PC-3 (cell line): ENCODE results near the gene GHITM. TPM values are rescaled to one million over a fixed set of nuclear protein-coding genes. Genes with fewer than 3 reads are reported as not detected.

Experiments
- ATAC-seq: fragments of 200-7000 bp; cut with Tn5 transposase; 2 replicates; pipeline ENCODE4 v1.9.1; 2020; ENCODE audit warnings: mild to moderate bottlenecking, moderate library complexity
- Bru-seq: library from RNA; stranded (reverse); fragments of 400-500 nt; gene quantifications from one replicate; lab custom pipeline; 2021; lab: Mats Ljungman, UMichigan
- BruChase-seq, 2 experiments: library from RNA; stranded (reverse); fragments of 400-500 nt; gene quantifications; one replicate each; lab custom pipeline; 2021; lab: Mats Ljungman, UMichigan
- BruUV-seq: library from RNA; stranded (reverse); fragments of 400-500 nt; replicated peaks from 2 replicates; lab custom pipeline; 2021; lab: Mats Ljungman, UMichigan
- CTCF ChIA-PET: fragments of 300-600 bp; sonication (Branson Sonifier 250); formaldehyde crosslinking; loops from one replicate; lab custom pipeline; 2022; ENCODE audit warnings: antibody characterized with exemption; lab: Charles Lee
- POLR2A ChIA-PET: fragments of 300-600 bp; sonication (Branson Sonifier 250); formaldehyde crosslinking; loops from one replicate; lab custom pipeline; 2022; ENCODE audit warnings: antibody characterized with exemption; ENCODE audit not compliant: unreplicated experiment; lab: Charles Lee
- DNase-seq: peaks from one replicate; pipeline ENCODE4 v3.0.0-alpha.2; 2015
- H2AFZ ChIP-seq: fragments of 300-600 bp; sonication (generic); 2 replicates; pipeline ENCODE4 v1.6.0; 2016; ENCODE audit warnings: antibody characterized with exemption, low read length
- H3F3A ChIP-seq: fragments of 300-600 bp; sonication (generic); one replicate; pipeline ENCODE4 v1.6.0; 2017; ENCODE audit warnings: antibody characterized with exemption, low read length, control low read depth, mild to moderate bottlenecking; ENCODE audit not compliant: unreplicated experiment
- H3K27ac ChIP-seq: fragments of 300-600 bp; sonication (generic); 2 replicates; pipeline ENCODE4 v1.5.1; 2016; ENCODE audit warnings: mild to moderate bottlenecking, low read length
- H3K27me3 ChIP-seq: fragments of 300-600 bp; sonication (generic); 2 replicates; pipeline ENCODE4 v1.6.1; 2016; ENCODE audit warnings: low read length, mixed read lengths
- H3K36me3 ChIP-seq: fragments of 300-600 bp; sonication (generic); 2 replicates; pipeline ENCODE4 v1.6.1; 2016; ENCODE audit warnings: low read depth, mixed run types, low read length, mixed read lengths
- H3K4me1 ChIP-seq: fragments of 300-600 bp; sonication (generic); 2 replicates; pipeline ENCODE4 v1.5.1; 2016; ENCODE audit warnings: low read length; ENCODE audit not compliant: insufficient read depth
- H3K4me2 ChIP-seq: fragments of 300-600 bp; sonication (generic); 2 replicates; pipeline ENCODE4 v1.6.0; 2016; ENCODE audit warnings: low read length
- H3K4me3 ChIP-seq: fragments of 300-600 bp; sonication (generic); 2 replicates; pipeline ENCODE4 v1.5.1; 2016; ENCODE audit warnings: mild to moderate bottlenecking, low read length, mixed read lengths
- H3K79me2 ChIP-seq: fragments of 300-600 bp; sonication (generic); 2 replicates; pipeline ENCODE4 v1.6.1; 2017; ENCODE audit warnings: low read length, mixed read lengths
- H3K9ac ChIP-seq: fragments of 300-600 bp; sonication (generic); 2 replicates; pipeline ENCODE4 v1.6.0; 2016; ENCODE audit warnings: mild to moderate bottlenecking, low read length
- H3K9me2 ChIP-seq: fragments of 300-600 bp; sonication (generic); replicated peaks from 2 replicates; pipeline ENCODE4 v1.6.1; 2016; ENCODE audit warnings: mixed run types, low read length, mixed read lengths
- H3K9me3 ChIP-seq: fragments of 300-600 bp; sonication (generic); 2 replicates; pipeline ENCODE4 v1.6.1; 2016; ENCODE audit warnings: low read length, mixed read lengths
- H4K20me1 ChIP-seq: fragments of 300-600 bp; sonication (generic); 2 replicates; pipeline ENCODE4 v1.6.1; 2016; ENCODE audit warnings: low read length, mixed read lengths
- EZH2 ChIP-seq: fragments of 300-600 bp; sonication (generic); IDR thresholded peaks from one replicate; pipeline ENCODE4 v1.6.1; 2017; ENCODE audit warnings: antibody characterized with exemption, mild to moderate bottlenecking, low read length; ENCODE audit not compliant: unreplicated experiment
- EZH2phosphoT487 ChIP-seq: fragments of 300-600 bp; sonication (generic); IDR thresholded peaks from 2 replicates; pipeline ENCODE4 v1.6.1; 2018; ENCODE audit warnings: mild to moderate bottlenecking, antibody characterized with exemption, low read length, borderline replicate concordance
- intact Hi-C: fragments of 100-400 bp; cut with micrococcal nuclease; formaldehyde crosslinking; loops from 2 replicates; pipeline ENCODE4 v1.9.0; 2023
- long read RNA-seq: library from polyadenylated mRNA; unstranded; transcript quantifications from one replicate; pipeline ENCODE4 v2.0.0, GENCODE V29; 2021; ENCODE audit not compliant: unreplicated experiment
- total RNA-seq: library from RNA; depleted of rRNA; stranded (reverse); fragments of >200 nt; gene quantifications from 2 replicates; pipeline ENCODE4 v1.2.3, GENCODE V29; 2014; rRNA removed
- TF ChIP-seq, protein P1 (sequence below): fragments of 300-600 bp; sonication (generic); conservative IDR thresholded peaks from 2 replicates; pipeline ENCODE4 v1.5.1; 2017; ENCODE audit warnings: antibody characterized with exemption, low read depth, mild to moderate bottlenecking, low read length

GHITM gene, protein sequence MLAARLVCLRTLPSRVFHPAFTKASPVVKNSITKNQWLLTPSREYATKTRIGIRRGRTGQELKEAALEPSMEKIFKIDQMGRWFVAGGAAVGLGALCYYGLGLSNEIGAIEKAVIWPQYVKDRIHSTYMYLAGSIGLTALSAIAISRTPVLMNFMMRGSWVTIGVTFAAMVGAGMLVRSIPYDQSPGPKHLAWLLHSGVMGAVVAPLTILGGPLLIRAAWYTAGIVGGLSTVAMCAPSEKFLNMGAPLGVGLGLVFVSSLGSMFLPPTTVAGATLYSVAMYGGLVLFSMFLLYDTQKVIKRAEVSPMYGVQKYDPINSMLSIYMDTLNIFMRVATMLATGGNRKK
- total RNA-seq (187 and 211 TPM in 2 replicates), Bru-seq, nascent RNA (percentile 93 among the genes with signal in this experiment), BruChase-seq, experiment 1, labeled RNA remaining after a 6-hour chase (percentile 95 among the genes with signal in this experiment), BruChase-seq, experiment 2, labeled RNA remaining after a 2-hour chase (percentile 93 among the genes with signal in this experiment)
- long read RNA-seq, transcript GHITM-201 (9 exons, 2,128 nt): major isoform, 465 of 512 reads
- long read RNA-seq, partial matches to known transcripts: 32 of 512 reads
- long read RNA-seq, other reads (novel, unspliced or antisense): 15 of 512 reads

DNA sequence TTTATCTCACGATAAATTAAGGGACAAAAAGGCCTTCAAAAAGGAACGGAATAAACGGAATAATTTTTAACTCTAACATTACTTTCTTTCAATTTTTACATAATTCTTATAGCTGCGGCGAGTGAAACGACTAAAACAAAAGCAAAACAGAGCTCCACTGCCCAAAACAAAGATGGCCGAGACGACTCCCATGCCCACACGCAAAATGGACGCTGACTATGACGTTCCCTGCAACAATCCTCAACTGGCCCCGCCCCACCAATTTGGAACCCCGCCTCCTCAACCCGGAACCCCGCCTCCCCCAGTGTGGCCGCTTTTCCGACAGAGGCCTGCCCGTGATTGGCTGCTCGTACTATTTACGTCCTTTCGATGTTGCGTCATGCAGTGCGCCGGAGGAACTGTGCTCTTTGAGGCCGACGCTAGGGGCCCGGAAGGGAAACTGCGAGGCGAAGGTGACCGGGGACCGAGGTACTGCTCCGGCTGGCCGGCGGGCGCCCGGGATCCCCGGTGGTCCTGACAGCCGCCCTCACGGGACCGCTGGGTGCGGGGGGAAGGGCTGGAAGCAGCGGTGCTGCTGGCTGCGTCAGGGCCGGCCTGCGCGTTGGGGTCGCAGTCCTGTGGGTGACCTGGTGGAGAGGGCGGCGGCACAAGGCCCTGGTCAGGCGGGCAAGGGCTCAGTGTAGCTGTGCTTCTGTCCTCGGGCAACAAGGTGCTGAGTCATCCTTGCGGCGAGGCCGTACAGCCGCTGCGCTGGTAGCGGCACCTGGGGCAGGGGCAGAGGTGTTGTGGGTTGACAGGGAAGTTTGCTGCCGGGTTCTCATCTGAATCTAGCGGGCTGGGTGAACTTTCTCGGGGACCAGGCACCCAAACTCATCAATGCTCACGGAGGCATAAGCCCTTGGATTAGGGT, at the start of gene GHITM:
Gene GHITM, plus strand, starts transcription at position 384 of the 910 bp plus-strand sequence. CDS start 1,992 bp downstream, outside the sequence.
- Histone ChIP-seq H3K27ac (peak within 1 kb of the TSS; percentile 84), H3K9me2 (no peaks in the 10 kb centered on the region), H3K4me1 (peaks cover 12% of the 10 kb centered on the region), H3K9me3 (no peaks in the 10 kb centered on the region), H3K79me2 (peaks cover 34% of the 10 kb centered on the region), H4K20me1 (no peaks in the 10 kb centered on the region), H3K4me2 (peak within 1 kb of the TSS; percentile 90), H3K4me3 (peak within 1 kb of the TSS; percentile 95), H3K27me3 (no peaks in the 10 kb centered on the region), H3F3A (no peaks in the 10 kb centered on the region), H3K9ac (peak within 1 kb of the TSS; percentile 97), H2AFZ (peak within 1 kb of the TSS; percentile 100), H3K36me3 (peaks cover 23% of the 10 kb centered on the region)
- no TSS peak for BruUV-seq
- TF ChIP-seq, protein P1, sequence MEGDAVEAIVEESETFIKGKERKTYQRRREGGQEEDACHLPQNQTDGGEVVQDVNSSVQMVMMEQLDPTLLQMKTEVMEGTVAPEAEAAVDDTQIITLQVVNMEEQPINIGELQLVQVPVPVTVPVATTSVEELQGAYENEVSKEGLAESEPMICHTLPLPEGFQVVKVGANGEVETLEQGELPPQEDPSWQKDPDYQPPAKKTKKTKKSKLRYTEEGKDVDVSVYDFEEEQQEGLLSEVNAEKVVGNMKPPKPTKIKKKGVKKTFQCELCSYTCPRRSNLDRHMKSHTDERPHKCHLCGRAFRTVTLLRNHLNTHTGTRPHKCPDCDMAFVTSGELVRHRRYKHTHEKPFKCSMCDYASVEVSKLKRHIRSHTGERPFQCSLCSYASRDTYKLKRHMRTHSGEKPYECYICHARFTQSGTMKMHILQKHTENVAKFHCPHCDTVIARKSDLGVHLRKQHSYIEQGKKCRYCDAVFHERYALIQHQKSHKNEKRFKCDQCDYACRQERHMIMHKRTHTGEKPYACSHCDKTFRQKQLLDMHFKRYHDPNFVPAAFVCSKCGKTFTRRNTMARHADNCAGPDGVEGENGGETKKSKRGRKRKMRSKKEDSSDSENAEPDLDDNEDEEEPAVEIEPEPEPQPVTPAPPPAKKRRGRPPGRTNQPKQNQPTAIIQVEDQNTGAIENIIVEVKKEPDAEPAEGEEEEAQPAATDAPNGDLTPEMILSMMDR: no peak
- TF ChIP-seq EZH2phosphoT487 (no peak), EZH2 (no peak)
- POLR2A ChIA-PET: interaction anchor here (0.6 kb wide), 1 partner anchor 75 kb away, joined by 3 read pairs; no protein-coding TSS in a partner anchor
- CTCF ChIA-PET: no interaction called here
- ATAC-seq (peak; percentile 97), DNase-seq (peak; percentile 94)
- intact Hi-C loops: no loop called here

DNA sequence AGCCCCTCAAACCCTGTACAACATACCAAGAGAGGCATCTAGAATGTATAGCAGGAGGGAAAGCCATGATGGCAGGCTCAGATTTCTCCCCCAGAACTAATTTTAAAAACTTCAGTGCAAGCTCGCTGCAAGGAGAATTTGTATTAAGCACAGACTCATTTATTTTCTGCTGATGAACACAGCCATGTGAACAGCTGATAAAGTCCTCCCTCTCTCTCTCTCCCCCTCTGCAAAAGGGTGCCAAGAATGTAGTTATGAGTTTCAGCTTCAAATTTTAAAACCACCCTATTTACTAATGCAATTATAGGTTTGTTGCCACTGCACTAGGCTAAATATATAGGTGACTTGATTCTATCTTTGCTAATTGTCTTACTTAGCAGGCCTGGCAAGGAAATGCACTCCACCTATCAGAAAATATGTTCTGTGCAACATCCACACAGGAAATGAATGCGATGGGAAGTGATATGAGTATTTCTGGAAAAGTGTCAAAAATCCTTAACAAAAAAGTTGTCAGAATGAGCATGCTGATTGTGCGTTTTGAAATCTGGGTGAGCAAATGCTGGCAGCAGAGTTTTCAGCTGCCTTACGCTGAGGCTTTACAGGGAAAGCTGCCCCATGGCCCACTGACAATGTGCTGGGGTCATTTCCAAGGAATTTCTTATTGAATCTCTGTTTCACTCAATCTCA, 43.4 kb upstream of the GHITM start:
- Histone ChIP-seq H3K4me2 (no peak overlapping the region), H3K9me3 (no peaks in the 10 kb centered on the region), H3K9me2 (no peaks in the 10 kb centered on the region), H3F3A (no peaks in the 10 kb centered on the region), H3K27me3 (no peaks in the 10 kb centered on the region), H3K4me1 (no peaks in the 10 kb centered on the region), H2AFZ (no peak overlapping the region), H3K9ac (no peak overlapping the region), H3K36me3 (no peaks in the 10 kb centered on the region), H3K79me2 (no peaks in the 10 kb centered on the region), H4K20me1 (no peaks in the 10 kb centered on the region), H3K4me3 (no peak overlapping the region), H3K27ac (no peak overlapping the region)
- POLR2A ChIA-PET: no interaction called here
- ATAC-seq (no peak), DNase-seq (no peak)
- intact Hi-C loops: no loop called here
- no peak for TF ChIP-seq EZH2phosphoT487
- no peak for TF ChIP-seq EZH2
- TF ChIP-seq, protein P1: no peak
- BruUV-seq: no TSS peak
- CTCF ChIA-PET: no interaction called here
